ENCODE results near the gene SLC35A5.

The SLC35A5 gene

DNA sequence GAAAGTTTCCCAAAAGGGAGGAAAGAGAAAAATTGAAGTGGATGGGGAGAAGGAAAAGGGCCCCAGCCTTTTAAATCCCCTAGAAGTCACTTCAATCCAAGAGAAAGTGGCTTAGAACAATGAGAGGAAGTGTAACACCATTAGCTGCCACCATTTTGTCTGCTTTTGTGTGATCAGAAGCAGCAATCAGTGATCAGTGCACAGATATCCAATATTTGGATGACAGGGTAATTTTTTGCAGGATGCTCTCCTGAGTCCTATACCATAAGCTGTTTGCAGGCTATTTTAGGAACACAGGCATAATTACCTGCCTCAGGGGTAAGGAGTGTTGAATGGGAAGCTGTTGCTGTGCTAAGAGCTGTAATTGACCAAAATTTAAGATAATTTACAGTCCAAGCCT is 31.4 kb downstream of the SLC35A5 start:
- Histone ChIP-seq H3K27me3 (ENCODE audit: control insufficient read depth, low read length) (no peaks in the 10 kb centered on the region), H3K9me2 (replicated peaks; ENCODE audit: control insufficient read depth, low read length) (no peaks in the 10 kb centered on the region; the same call in 1 of the 2 replicates), H4K20me1 (ENCODE audit: control insufficient read depth, insufficient read depth, low read depth, low read length) (no peaks in the 10 kb centered on the region), H3K4me3 (ENCODE audit: low read length) (no peak overlapping the region), H3K4me2 (ENCODE audit: low read length) (no peak overlapping the region), H3F3A (ENCODE audit: control insufficient read depth, insufficient read depth) (no peaks in the 10 kb centered on the region), H3K4me1 (ENCODE audit: control insufficient read depth, low read length) (peaks cover 12% of the 10 kb centered on the region), H3K9me3 (ENCODE audit: control insufficient read depth, insufficient read depth, low read length) (no peaks in the 10 kb centered on the region), H3K27ac (ENCODE audit: low read depth, low read length) (no peak overlapping the region), H3K79me2 (ENCODE audit: control insufficient read depth, low read length) (no peaks in the 10 kb centered on the region), H3K36me3 (ENCODE audit: control insufficient read depth, low read length) (peaks cover 10% of the 10 kb centered on the region; the same call in 1 of the 2 replicates)
- TF ChIP-seq CTCF (IDR thresholded peaks at IDR 0.05; ENCODE audit: low read depth, low read length, poor library complexity, severe bottlenecking), result no peak
- TF ChIP-seq EZH2phosphoT487 (IDR thresholded peaks at IDR 0.05; ENCODE audit: borderline replicate concordance, low read length), result no peak

- TF ChIP-seq EZH2phosphoT487 (IDR thresholded peaks at IDR 0.05; ENCODE audit: borderline replicate concordance, low read length) (no peak), CTCF (IDR thresholded peaks at IDR 0.05; ENCODE audit: low read depth, low read length, poor library complexity, severe bottlenecking) (no peak)
- H3K27me3 ChIP-seq (ENCODE audit: control insufficient read depth, low read length), result no peaks in the 10 kb centered on the region
- H3F3A ChIP-seq (ENCODE audit: control insufficient read depth, insufficient read depth), result no peaks in the 10 kb centered on the region
- no peaks in the 10 kb centered on the region for H3K9me3 ChIP-seq (ENCODE audit: control insufficient read depth, insufficient read depth, low read length)
- H3K36me3 ChIP-seq (ENCODE audit: control insufficient read depth, low read length), result peaks cover 10% of the 10 kb centered on the region; the same call in 1 of the 2 replicates
- H3K9me2 ChIP-seq (replicated peaks; ENCODE audit: control insufficient read depth, low read length), result no peaks in the 10 kb centered on the region; the same call in 1 of the 2 replicates
- H3K4me1 ChIP-seq (ENCODE audit: control insufficient read depth, low read length), result peaks cover 12% of the 10 kb centered on the region
- no peaks in the 10 kb centered on the region for H4K20me1 ChIP-seq (ENCODE audit: control insufficient read depth, insufficient read depth, low read depth, low read length)
- H3K4me2 ChIP-seq (ENCODE audit: low read length), result no peak overlapping the region
- H3K27ac ChIP-seq (ENCODE audit: low read depth, low read length), result no peak overlapping the region
- H3K4me3 ChIP-seq (ENCODE audit: low read length), result no peak overlapping the region
- no peaks in the 10 kb centered on the region for H3K79me2 ChIP-seq (ENCODE audit: control insufficient read depth, low read length)
Observed at GRCh38 chr3:112594856-112595255, 33.0 kb downstream of the SLC35A5 start.

DNA sequence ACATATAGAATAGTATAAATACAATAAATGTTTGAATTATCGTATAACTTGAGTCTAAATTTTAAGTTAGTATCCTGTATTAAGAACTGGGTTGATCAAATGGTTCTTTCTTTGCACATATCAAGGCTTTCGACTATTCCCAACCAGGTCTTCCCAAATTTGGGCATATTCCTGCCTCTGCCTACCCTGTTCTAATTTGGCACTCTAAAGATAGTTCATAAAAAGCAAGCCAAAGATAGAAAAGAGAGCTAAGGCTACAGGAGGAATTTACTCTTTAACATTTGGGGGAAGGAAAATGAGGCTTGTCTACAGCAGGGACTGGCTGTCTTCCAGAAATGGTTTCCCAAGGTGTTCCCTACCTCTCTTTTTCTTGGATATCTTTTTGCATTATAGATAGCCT is 36.1 kb downstream of the SLC35A5 start:
- Histone ChIP-seq H3K79me2 (ENCODE audit: control insufficient read depth, low read length) (no peaks in the 10 kb centered on the region), H3K4me3 (ENCODE audit: low read length) (no peak overlapping the region), H3K36me3 (ENCODE audit: control insufficient read depth, low read length) (peaks cover 4% of the 10 kb centered on the region; the same call in 1 of the 2 replicates), H3K4me2 (ENCODE audit: low read length) (no peak overlapping the region), H4K20me1 (ENCODE audit: control insufficient read depth, insufficient read depth, low read depth, low read length) (no peaks in the 10 kb centered on the region), H3K4me1 (ENCODE audit: control insufficient read depth, low read length) (no peaks in the 10 kb centered on the region), H3K9me3 (ENCODE audit: control insufficient read depth, insufficient read depth, low read length) (no peaks in the 10 kb centered on the region), H3F3A (ENCODE audit: control insufficient read depth, insufficient read depth) (no peaks in the 10 kb centered on the region), H3K9me2 (replicated peaks; ENCODE audit: control insufficient read depth, low read length) (no peaks in the 10 kb centered on the region; the same call in 1 of the 2 replicates), H3K27me3 (ENCODE audit: control insufficient read depth, low read length) (no peaks in the 10 kb centered on the region), H3K27ac (ENCODE audit: low read depth, low read length) (no peak overlapping the region)
- TF ChIP-seq CTCF (IDR thresholded peaks at IDR 0.05; ENCODE audit: low read depth, low read length, poor library complexity, severe bottlenecking) (no peak), EZH2phosphoT487 (IDR thresholded peaks at IDR 0.05; ENCODE audit: borderline replicate concordance, low read length) (no peak)
